ENCODE results near the gene ABCA2. TPM values are rescaled to one million over a fixed set of nuclear protein-coding genes. Genes with fewer than 3 reads are reported as not detected.

Gene ABCA2
- total and polyA plus RNA-seq, 2 experiments from 2014 or later = 30.5 to 56.7 TPM

DNA sequence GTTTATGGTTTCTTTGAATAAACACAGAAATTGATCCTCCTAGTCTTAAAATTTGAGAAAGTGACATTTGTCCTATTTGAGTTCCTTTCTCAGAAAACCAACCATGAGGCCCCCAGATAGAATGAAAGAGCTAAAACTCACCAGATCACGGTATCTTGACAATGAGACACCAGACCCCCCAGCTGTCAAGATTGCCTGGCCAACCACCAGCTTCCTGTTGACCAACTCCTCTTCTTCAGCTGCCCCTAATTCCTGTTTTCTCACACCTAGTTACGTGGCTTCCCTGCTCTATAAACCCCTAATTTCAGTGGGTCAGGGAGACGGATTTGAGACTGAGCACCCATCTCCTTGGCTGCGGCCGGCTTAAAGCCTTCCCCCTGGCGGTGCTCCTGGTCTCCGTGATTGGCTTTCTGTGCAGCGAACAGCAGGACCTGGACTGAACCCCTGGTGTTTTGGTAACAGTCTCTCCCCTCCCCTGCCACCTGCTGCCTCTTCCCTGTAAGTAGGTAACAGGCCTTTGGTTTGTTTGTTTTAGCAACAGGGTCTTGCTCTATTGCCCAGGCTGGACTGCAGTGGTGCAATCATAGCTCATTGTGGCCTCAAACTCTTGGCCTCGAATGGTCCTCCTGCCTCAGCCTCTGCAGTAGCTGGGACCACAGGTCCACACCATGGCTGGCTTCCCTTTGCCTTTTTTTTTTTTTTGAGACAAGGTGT, 30.6 kb upstream of the ABCA2 start:
- Histone ChIP-seq H3K4me3 (no peak overlapping the region), H3K27ac (no peak overlapping the region), H3K36me3 (no peaks in the 10 kb centered on the region), H3K27me3 (peaks cover 39% of the 10 kb centered on the region), H3K9me3 (ENCODE audit: low read depth) (no peaks in the 10 kb centered on the region), H3K4me1 (ENCODE audit: low read depth) (no peaks in the 10 kb centered on the region)
- TF ChIP-seq, protein P1, sequence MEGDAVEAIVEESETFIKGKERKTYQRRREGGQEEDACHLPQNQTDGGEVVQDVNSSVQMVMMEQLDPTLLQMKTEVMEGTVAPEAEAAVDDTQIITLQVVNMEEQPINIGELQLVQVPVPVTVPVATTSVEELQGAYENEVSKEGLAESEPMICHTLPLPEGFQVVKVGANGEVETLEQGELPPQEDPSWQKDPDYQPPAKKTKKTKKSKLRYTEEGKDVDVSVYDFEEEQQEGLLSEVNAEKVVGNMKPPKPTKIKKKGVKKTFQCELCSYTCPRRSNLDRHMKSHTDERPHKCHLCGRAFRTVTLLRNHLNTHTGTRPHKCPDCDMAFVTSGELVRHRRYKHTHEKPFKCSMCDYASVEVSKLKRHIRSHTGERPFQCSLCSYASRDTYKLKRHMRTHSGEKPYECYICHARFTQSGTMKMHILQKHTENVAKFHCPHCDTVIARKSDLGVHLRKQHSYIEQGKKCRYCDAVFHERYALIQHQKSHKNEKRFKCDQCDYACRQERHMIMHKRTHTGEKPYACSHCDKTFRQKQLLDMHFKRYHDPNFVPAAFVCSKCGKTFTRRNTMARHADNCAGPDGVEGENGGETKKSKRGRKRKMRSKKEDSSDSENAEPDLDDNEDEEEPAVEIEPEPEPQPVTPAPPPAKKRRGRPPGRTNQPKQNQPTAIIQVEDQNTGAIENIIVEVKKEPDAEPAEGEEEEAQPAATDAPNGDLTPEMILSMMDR (IDR thresholded peaks at IDR 0.05; ENCODE audit: low read depth, low read length) = no peak
- no peak for DNase-seq (ENCODE audit: low read depth in 1 of 2, low spot score in 1 of 2)

DNA sequence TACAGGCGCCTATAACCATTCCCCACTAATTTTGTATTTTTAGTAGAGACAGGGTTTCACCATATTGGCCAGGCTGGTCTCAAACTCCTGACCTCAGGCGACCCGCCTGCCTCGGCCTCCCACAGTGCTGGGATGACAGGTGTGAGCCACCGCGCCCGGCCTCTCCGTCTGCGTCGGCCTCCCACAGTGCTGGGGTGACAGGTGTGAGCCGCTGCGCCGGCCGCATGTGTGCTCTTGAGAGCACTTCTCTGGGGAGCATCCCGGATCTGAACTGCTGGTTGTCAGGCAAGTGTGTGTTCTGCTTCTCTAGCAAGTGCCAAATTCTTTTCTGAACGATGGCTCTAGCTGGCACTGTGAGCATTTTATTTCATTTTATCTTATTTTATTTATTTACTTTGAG, 29.5 kb upstream of the ABCA2 start:
- Histone ChIP-seq H3K4me1 (ENCODE audit: low read depth) (no peaks in the 10 kb centered on the region), H3K27me3 (peaks cover 51% of the 10 kb centered on the region), H3K4me3 (no peak overlapping the region), H3K9me3 (ENCODE audit: low read depth) (no peaks in the 10 kb centered on the region), H3K36me3 (no peaks in the 10 kb centered on the region), H3K27ac (no peak overlapping the region)
- TF ChIP-seq, protein P1 (IDR thresholded peaks at IDR 0.05; ENCODE audit: low read depth, low read length) = no peak
- DNase-seq (ENCODE audit: low read depth in 1 of 2, low spot score in 1 of 2) = no peak

DNA sequence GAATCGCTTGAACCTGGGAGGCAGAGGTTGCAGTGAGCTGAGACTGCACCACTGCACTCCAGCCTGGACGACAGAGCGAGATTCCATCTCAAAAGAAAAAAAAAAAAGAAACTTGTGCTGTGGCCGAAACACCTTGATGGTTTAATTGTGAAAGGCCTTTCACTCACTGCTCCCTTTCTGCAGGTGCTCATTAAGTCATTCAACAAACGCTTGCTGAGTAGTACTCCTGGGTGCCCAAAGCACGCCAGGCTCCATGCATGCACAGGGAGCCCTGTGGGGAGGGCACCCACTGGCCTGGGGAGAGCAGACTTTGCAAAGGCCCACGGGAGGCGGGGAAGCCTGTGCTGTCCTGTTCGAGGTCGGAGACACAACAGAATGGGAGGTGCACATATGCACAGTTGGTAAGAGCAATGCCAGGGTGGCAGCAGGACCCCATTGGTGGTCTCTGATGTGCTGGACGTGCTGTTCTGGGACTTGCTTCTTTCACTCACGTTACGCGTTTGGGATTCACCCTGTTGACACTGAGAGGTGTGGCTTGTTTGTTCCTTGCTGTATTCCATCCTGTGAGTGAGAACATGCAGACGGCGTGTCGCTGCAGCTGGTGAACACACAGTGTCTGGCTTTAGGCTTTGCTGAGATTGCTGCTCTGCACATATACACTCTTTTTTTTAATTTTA, 28.8 kb upstream of the ABCA2 start:
- no peak for DNase-seq (ENCODE audit: low read depth in 1 of 2, low spot score in 1 of 2)
- H3K9me3 ChIP-seq (ENCODE audit: low read depth) = no peaks in the 10 kb centered on the region
- no peak overlapping the region for H3K4me3 ChIP-seq
- no peaks in the 10 kb centered on the region for H3K4me1 ChIP-seq (ENCODE audit: low read depth)
- TF ChIP-seq, protein P1 (IDR thresholded peaks at IDR 0.05; ENCODE audit: low read depth, low read length) = no peak
- H3K27me3 ChIP-seq = peaks cover 57% of the 10 kb centered on the region
- H3K36me3 ChIP-seq = no peaks in the 10 kb centered on the region
- H3K27ac ChIP-seq = no peak overlapping the region

DNA sequence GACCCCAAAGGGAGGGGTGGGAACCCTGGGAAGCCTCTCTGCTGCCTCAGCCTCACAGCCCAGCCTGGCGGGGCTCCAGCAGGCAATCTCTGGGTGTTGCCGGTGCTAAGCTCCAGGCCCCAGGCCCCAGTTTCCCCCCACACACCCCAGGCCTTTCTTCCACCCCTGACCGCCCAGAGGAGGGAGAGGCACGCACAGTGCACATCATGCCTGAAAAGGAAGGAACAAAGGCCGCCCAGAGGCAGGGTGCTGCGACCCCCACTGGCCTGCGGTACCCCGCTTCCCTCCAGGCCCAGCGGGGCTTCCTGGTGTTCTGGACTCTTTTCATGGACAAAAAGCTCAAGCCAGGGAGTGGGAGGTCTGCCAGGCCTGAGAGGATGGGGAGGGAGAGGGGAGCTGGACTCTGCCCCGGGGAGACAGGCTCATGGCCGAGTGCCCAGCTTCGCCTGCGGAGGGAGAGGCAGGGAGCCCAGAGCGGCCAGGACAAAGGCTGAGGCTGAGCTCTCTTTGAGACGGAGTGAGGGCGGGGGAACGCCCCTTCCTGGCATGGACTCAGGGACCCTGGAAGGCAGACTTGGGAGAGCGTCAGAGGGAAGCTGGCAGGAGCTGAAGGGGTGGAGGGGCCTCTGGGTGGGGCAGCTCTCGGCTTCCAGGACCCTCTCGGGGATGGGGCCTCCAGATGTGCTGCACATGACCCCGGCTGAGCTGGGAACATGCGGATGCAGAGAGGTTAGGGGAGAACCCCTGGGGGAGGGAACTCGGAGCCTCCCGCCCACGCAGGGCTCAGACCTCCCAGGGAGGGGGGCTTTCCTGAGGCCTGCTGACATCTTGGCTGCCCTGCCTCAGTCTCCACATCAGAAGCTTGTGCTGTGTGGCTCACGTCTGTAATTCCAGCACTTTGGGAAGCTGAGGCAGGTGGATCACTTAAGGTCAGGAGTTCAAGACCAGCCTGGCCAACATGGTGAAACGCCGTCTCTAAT, 27.6 kb upstream of the ABCA2 start:
- no peaks in the 10 kb centered on the region for H3K4me1 ChIP-seq (ENCODE audit: low read depth)
- H3K36me3 ChIP-seq = no peaks in the 10 kb centered on the region
- DNase-seq (ENCODE audit: low read depth in 1 of 2, low spot score in 1 of 2) = peak in 1 of 2 donors; percentile 97
- peaks cover 69% of the 10 kb centered on the region for H3K27me3 ChIP-seq
- TF ChIP-seq, protein P1 (IDR thresholded peaks at IDR 0.05; ENCODE audit: low read depth, low read length) = no peak
- H3K27ac ChIP-seq = no peak overlapping the region
- no peak overlapping the region for H3K4me3 ChIP-seq
- H3K9me3 ChIP-seq (ENCODE audit: low read depth) = no peaks in the 10 kb centered on the region

DNA sequence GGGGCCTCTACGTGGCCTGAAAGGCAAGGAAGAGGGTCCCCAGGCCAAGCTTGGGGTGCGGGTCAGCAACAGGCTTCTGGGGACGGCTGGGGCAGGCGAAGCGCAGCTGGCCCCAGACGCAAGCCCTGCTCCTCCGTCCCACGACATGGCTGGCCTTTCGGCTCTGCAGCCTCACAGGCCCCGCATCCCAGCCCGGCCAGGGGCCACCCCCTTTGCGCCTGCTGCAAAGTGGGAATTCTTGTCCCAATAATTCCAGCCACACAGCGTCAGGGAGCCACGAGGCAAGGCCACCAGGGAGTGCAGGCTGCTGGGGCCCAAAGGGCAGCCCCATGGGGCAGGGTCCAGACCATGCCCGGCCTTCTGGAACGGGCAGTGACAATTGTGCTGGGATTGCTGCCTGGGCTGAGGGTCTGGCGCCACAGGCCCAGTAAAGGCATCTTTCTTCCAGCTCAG, 26.9 kb upstream of the ABCA2 start:
- Histone ChIP-seq H3K36me3 (no peaks in the 10 kb centered on the region), H3K27ac (no peak overlapping the region), H3K9me3 (ENCODE audit: low read depth) (no peaks in the 10 kb centered on the region), H3K4me1 (ENCODE audit: low read depth) (no peaks in the 10 kb centered on the region), H3K27me3 (peaks cover 76% of the 10 kb centered on the region), H3K4me3 (no peak overlapping the region)
- DNase-seq (ENCODE audit: low read depth in 1 of 2, low spot score in 1 of 2) = no peak
- TF ChIP-seq, protein P1 (IDR thresholded peaks at IDR 0.05; ENCODE audit: low read depth, low read length) = no peak

Data from cardiac muscle cell (in vitro differentiated cells and primary cell).